DND-41 (cell line): ENCODE results near the gene DNAI7.

Experiments
- CTCF ChIP-seq: IDR thresholded peaks from 2 replicates; pipeline ENCODE4 v1.5.1; 2012; ENCODE audit warnings: borderline replicate concordance, low read length, moderate library complexity, mild to moderate bottlenecking; ENCODE audit not compliant: poor library complexity, severe bottlenecking; ENCODE audit errors: extremely low read depth
- EZH2 ChIP-seq: IDR thresholded peaks from 3 replicates; pipeline ENCODE4 v1.6.1; 2012; ENCODE audit warnings: borderline replicate concordance, low read depth, mild to moderate bottlenecking, moderate library complexity, low read length, inconsistent platforms; ENCODE audit not compliant: severe bottlenecking

GRCh38 chr12:25126101-25126500 lies 68.9 kb downstream of the DNAI7 start:
- TF ChIP-seq CTCF (no peak), EZH2 (no peak)
